ENCODE data around the gene SORCS3. TPM values are rescaled to one million over a fixed set of nuclear protein-coding genes. Genes with fewer than 3 reads are reported as not detected.

SORCS3 gene
- total RNA-seq, 1 donor from 2014 or later = 0.31 TPM

DNA sequence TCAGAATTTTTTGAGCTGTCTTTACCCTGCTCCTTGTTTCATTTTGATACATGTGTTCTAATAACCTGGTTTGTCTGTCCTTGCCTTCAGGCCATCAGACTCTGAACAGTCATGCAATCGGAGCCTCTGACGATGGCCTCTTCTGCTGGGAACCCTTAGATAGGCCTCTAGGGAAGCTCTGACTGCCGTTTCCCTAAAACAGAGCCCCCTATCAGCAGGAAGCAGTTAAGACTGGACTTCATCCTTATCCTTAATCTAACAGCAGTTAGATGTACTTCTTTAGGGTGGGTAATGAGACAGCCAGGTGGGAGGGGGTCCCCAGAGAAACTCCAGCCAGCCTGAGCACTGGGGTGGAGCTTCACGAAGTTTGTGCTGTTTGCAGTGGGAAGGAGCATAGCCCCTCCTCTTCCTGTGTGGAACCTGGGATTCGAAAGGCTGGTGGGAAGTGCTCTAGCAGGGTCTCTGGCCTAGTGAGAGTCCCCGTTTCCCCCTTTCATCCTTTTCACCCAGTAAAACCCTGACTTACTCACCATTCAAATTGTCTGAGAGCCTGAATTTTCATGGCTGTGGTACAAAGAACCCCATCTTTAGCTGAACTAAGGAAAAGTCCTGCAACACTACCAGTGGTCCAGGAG, 28.4 kb upstream of the SORCS3 start:
- TF ChIP-seq CTCF (IDR thresholded peaks at IDR 0.05; ENCODE audit: unreplicated experiment) = no peak
- no peak overlapping the region for H3K27ac Mint-ChIP-seq
- no peaks in the 10 kb centered on the region for H3K27me3 Mint-ChIP-seq
- H3K4me3 Mint-ChIP-seq (ENCODE audit: low read depth) = no peak overlapping the region
- DNase-seq (ENCODE audit: low spot score, unreplicated experiment) = no peak
- no peaks in the 10 kb centered on the region for H3K36me3 Mint-ChIP-seq (ENCODE audit: insufficient read depth)
- peaks cover 11% of the 10 kb centered on the region for H3K9me3 Mint-ChIP-seq (ENCODE audit: low read depth)
- no peaks in the 10 kb centered on the region for H3K4me1 Mint-ChIP-seq (ENCODE audit: low read depth)

GRCh38 chr10:104613406-104613805, 27.7 kb upstream of the SORCS3 start:
- H3K27ac Mint-ChIP-seq = no peak overlapping the region
- H3K4me3 Mint-ChIP-seq (ENCODE audit: low read depth) = no peak overlapping the region

DNA sequence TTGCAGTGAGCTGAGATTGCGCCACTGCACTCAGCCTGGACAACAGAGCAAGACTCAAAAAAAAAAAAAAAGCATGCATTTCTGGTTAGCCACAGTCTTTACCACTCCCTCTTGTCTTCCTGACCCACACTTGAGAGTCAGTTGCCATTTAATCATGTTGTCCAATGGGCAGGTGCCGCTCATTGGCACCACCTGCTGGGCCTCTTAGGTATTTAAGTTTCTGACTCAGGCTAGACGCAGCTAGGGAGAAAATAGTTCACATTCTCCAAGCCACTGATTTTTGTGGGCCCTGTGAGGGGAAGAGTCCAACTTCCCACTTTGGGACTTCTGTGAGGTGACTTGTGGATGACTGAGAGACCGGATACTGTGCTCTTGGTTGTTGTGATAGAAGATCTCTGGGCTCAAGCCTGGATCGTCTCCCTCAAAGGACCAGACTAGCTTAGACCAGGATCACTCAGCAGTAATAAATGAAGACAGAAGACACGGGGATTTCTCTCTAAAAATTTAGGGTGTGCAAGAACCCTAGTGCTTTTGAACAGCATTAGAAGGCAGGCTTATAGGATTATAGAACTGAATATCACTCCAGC, 26.8 kb upstream of the SORCS3 start:
- Mint-ChIP-seq H3K4me1 (ENCODE audit: low read depth) (no peaks in the 10 kb centered on the region), H3K36me3 (ENCODE audit: insufficient read depth) (no peaks in the 10 kb centered on the region), H3K4me3 (ENCODE audit: low read depth) (no peak overlapping the region), H3K27ac (no peak overlapping the region), H3K27me3 (no peaks in the 10 kb centered on the region), H3K9me3 (ENCODE audit: low read depth) (peaks cover 3% of the 10 kb centered on the region)
- DNase-seq (ENCODE audit: low spot score, unreplicated experiment) = no peak
- TF ChIP-seq CTCF (IDR thresholded peaks at IDR 0.05; ENCODE audit: unreplicated experiment) = peak; percentile 57

More at GRCh38 chr10:104613406-104613805, 27.7 kb upstream of the SORCS3 start:
- no peak for DNase-seq (ENCODE audit: low spot score, unreplicated experiment)
- no peak for TF ChIP-seq CTCF (IDR thresholded peaks at IDR 0.05; ENCODE audit: unreplicated experiment)
- Mint-ChIP-seq H3K9me3 (ENCODE audit: low read depth) (peaks cover 11% of the 10 kb centered on the region), H3K4me1 (ENCODE audit: low read depth) (no peaks in the 10 kb centered on the region), H3K27me3 (no peaks in the 10 kb centered on the region), H3K36me3 (ENCODE audit: insufficient read depth) (no peaks in the 10 kb centered on the region)

- Mint-ChIP-seq H3K9me3 (ENCODE audit: low read depth) (no peaks in the 10 kb centered on the region), H3K4me1 (ENCODE audit: low read depth) (no peaks in the 10 kb centered on the region), H3K4me3 (ENCODE audit: low read depth) (no peak overlapping the region), H3K27ac (no peak overlapping the region), H3K36me3 (ENCODE audit: insufficient read depth) (no peaks in the 10 kb centered on the region), H3K27me3 (peaks cover 2% of the 10 kb centered on the region)
- no peak for TF ChIP-seq CTCF (IDR thresholded peaks at IDR 0.05; ENCODE audit: unreplicated experiment)
- DNase-seq (ENCODE audit: low spot score, unreplicated experiment) = no peak
These were observed 26.0 kb upstream of the SORCS3 start for GRCh38 chr10:104615136-104615535.

DNA sequence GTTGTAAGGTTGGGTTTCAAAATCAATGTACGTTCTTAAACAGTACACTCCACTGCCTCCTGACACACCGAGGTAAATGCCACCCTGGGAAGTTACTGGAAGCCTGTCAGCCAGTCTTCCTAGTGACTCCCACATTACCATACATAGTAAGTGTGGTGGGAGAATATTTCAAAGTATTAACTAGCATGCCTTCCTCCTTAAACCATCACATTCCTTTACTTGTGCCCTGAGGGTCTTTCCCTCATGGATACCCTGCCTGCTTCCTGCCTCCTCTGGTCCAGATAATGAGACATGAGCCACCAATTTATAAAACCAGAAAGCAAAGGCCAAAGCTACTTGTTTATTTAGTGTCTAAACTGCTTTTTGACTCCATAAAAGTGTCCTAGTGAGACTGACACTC, 23.3 kb upstream of the SORCS3 start:
- no peak overlapping the region for H3K4me3 Mint-ChIP-seq (ENCODE audit: low read depth)
- TF ChIP-seq CTCF (IDR thresholded peaks at IDR 0.05; ENCODE audit: unreplicated experiment) = no peak

More for the DNA sequence above, 23.3 kb upstream of the SORCS3 start:
- no peak overlapping the region for H3K27ac Mint-ChIP-seq
- H3K36me3 Mint-ChIP-seq (ENCODE audit: insufficient read depth) = no peaks in the 10 kb centered on the region
- H3K9me3 Mint-ChIP-seq (ENCODE audit: low read depth) = no peaks in the 10 kb centered on the region
- H3K27me3 Mint-ChIP-seq = peaks cover 5% of the 10 kb centered on the region
- no peaks in the 10 kb centered on the region for H3K4me1 Mint-ChIP-seq (ENCODE audit: low read depth)
- no peak for DNase-seq (ENCODE audit: low spot score, unreplicated experiment)

All from progenitor cell of endocrine pancreas (in vitro differentiated cells).